Posterior cingulate gyrus (tissue), 11 donors: ENCODE results near the gene MUC12.
"Not testable (repeated sequence)": the region's sequence is repeated elsewhere in the genome, so short reads cannot be mapped to it uniquely, and the experiment has no call there.

Source experiments
- DNase-seq, 10 donors: peaks; one replicate each; pipeline versions ENCODE4 v3.0.0 to v3.0.0-alpha.2; 2020 to 2021; ENCODE audit warnings: mixed read lengths in 3 of 10
- intact Hi-C: fragments of 100-400 bp; cut with DNase I; formaldehyde crosslinking; loops from one replicate; pipeline ENCODE4 v1.15.1; 2023

MUC12 gene

DNA sequence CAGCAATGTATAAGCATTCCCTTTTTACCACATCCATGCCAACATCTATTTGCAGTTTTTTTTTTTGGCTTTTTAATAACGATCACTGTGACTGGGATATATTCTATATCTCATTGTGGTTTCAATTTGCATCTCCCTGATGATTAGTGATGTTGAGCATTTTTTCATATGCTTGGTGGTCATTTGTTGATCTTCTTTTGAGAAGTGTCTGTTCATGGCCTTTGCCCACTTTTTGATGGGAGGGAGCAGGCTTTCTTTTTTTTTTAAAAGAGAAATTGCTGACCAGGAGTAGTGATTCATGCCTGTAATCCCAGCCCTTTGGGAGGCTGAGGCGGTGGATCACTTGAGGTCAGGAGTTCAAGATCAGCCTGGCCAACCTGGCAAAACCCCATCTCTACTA, 54.5 kb downstream of the MUC12 start:
- intact Hi-C loops, result loop anchor here (5.0 kb wide), 1 partner anchor 57 kb away; the partner anchor contains the start of gene MUC12
- DNase-seq, result peak in 1 of 10 donors; percentile 5

DNA sequence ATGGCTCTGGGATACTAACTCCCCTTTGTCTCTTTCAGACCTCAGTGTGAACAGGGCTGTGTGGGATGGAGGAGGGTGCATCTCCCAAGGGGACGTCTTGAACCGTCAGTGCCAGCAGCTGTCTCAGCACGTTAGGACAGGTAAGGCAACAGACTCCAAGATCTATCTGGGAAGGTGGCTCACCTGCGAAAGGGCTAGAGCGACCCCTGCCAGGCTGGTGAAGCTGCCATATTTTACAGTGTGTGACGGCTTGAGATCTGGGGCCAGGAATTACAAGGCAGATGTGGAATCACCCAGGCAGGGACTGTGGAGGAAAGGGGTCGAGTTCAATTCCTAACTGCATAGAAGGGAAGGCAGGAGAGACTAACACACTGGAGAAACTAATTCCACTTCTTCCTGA, 61.7 kb downstream of the MUC12 start:
- intact Hi-C loops, result no loop called here
- peak in 2 of 10 donors; percentile 25 to 31 for DNase-seq

DNA sequence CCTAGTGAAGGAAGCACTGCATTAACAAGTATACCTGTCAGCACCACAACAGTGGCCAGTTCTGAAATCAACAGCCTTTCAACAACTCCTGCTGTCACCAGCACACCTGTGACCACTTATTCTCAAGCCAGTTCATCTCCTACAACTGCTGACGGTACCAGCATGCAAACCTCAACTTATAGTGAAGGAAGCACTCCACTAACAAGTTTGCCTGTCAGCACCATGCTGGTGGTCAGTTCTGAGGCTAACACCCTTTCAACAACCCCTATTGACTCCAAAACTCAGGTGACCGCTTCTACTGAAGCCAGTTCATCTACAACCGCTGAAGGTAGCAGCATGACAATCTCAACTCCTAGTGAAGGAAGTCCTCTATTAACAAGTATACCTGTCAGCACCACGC, 66.6 kb downstream of the MUC12 start:
- DNase-seq, result no peak
- intact Hi-C loops, result no loop called here

DNA sequence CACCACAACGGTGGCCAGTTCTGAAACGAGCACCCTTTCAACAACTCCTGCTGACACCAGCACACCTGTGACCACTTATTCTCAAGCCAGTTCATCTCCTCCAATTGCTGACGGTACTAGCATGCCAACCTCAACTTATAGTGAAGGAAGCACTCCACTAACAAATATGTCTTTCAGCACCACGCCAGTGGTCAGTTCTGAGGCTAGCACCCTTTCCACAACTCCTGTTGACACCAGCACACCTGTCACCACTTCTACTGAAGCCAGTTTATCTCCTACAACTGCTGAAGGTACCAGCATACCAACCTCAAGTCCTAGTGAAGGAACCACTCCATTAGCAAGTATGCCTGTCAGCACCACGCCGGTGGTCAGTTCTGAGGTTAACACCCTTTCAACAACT, 71.9 kb downstream of the MUC12 start:
- peak in 2 of 10 donors; percentile 12 to 17 for DNase-seq
- intact Hi-C loops, result not testable (repeated sequence)

DNA sequence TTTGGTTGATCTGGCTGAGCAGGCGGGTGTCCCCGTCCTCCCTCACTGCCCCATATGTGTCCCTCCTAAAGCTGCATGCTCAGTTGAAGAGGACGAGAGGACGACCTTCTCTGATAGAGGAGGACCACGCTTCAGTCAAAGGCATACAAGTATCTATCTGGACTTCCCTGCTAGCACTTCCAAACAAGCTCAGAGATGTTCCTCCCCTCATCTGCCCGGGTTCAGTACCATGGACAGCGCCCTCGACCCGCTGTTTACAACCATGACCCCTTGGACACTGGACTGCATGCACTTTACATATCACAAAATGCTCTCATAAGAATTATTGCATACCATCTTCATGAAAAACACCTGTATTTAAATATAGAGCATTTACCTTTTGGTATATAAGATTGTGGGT, 89.0 kb downstream of the MUC12 start:
- intact Hi-C loops, result no loop called here
- DNase-seq, result peak in 9 of 10 donors; percentile 11 to 90 (median 56)

DNA sequence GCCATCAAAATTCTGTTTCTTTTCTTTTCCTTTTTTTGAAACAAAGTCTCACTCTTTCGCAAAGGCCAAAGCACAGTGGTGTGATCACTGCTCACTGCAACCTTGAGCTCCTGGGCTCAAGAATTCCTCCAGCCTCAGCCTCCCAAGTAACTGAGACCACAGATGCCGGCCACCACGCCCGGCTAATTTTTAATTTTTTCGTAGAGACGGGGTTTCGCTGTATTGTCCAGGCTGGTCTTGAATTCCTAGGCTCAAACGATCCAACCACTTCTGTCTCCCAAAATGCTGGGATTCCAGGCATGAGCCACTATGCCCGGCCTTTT, 90.2 kb downstream of the MUC12 start:
- intact Hi-C loops, result loop anchor here (1.0 kb wide), 1 partner anchor 162 kb away; no protein-coding TSS in a partner anchor
- no peak for DNase-seq

DNA sequence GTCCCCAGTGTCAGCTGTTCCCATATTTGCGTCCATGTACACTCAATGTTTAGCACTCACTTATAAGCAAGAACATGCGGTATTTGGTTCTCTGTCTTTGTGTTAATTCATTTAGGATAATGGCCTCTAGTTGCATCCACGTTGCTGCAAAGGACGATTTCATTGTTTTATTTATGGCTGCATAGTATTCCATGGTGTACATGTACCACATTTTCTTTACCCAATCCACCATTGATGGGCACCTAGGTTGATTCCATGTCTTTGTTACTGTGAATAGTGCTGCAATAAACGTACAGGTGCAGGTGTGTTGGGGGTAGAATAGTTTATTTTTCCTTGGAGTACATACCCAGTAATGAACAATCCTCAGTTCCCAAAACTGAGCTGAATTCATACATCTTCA, 91.6 kb downstream of the MUC12 start:
- intact Hi-C loops, result no loop called here
- DNase-seq, result no peak

DNA sequence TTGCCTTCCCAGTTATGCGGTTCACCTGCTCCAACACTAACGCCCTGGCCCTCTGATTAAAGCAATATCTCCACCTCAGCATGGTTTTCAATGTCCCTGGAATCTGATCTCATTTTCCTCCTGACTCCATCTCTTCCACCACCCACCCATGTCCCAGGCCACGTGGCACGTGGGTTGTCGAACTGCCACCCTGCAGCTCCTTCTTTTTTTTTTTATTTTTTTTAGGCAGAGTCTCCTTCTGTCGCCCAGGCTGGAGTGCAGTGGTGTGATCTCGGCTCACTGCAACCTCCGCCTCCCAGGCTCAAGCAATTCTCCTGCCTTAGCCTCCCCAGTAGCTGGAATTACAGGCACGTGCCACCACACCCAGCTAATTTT, 94.8 kb downstream of the MUC12 start:
- DNase-seq, result peak in 3 of 10 donors; percentile 40 to 75 (median 59)
- intact Hi-C loops, result not testable (repeated sequence)

DNA sequence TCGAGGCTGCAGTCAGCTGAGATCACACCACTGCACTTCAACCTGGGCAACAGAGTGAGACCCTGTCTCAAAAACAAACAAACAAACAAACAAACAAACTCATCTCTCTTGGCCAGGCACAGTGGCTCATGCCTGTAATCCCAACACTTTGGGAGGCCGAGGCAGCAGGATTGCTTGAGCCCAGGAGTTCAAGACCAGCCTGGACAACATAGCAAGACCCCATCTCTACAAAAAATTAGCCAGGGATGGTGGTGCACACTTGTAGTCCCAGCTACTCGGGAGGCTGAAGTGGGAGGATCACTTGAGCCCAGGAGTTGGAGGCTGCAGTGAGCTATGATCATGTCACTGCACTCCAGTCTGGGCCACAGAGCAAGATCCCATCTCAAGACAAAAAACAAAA, 95.8 kb downstream of the MUC12 start:
- peak in 2 of 10 donors; percentile 1 to 13 for DNase-seq
- intact Hi-C loops, result not testable (repeated sequence)

DNA sequence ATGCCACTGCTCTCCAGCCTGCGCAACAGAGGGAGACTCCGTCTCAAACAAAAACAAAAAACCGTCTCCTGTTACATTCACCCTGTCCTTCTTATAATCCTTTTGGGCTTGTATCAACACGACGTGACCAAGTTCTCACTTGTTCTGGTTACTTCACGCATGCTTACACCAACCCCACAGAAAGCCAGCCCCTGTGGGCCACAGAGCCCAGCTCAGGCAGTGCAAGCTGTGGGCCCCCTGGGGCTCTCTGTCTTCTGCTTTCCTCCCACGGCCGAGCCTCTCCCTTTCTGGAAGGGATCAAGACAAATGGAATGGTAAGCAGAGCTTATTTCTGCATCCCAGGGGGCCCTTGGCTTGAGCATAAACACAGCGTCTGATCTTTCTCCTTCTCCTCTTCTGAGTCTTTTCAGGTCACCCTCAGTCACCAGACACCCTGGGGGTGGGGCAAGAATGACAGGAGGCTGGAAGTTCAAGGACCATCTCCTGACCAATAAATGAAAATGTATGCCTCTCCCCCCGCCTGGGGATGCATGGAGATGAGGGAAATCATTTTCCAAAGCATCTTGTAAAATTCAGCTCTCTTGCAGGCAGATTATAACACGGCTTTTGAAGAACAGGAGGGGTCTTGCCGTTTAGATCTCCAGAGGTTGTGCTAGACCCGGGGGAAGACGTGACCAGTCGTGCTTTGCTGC, 96.9 kb downstream of the MUC12 start:
- DNase-seq, result peak in 2 of 10 donors; percentile 18 to 25
- intact Hi-C loops, result no loop called here

DNA sequence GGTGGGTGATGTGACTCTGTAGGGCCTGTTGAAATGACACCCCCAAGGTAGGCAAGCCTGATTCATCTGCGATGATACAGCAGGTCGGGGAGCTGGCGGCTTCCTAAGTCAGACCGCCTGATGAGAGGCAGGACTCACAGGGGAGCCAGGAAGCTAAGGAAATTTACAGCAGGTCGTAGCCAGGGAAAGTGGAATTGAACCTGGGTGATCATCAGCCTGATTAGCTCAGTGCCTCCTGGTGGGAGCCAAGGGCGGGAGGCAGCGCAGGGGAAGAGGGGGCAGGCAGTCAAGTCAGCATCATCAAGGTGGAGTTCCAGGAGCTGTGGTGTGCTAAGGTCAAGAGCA, 97.4 kb downstream of the MUC12 start:
- intact Hi-C loops, result no loop called here

DNA sequence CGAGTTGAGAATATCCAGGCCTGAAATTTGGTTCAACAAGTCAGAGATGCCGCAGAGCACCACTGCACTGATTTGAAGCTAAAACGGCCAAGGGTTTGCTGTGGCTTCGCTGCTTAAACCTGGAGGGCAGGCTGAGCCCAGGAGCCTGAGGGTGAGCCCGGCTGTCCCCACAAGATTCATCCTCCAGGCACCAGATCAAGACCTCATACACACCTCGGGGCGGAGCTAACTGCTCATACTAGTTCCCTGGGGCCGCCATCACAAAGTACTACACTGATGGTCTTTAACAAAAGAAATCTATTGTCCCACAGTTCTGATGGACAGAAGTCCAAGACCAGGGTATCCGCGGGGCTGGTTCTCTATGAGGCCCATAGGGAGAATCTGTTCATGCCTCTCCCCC, 99.0 kb downstream of the MUC12 start:
- intact Hi-C loops, result no loop called here
- DNase-seq, result peak in 2 of 10 donors; percentile 32 to 64

More for the DNA sequence above, 97.4 kb downstream of the MUC12 start:
- peak in 2 of 10 donors; percentile 40 to 48 for DNase-seq
